PC-3 (cell line): ENCODE data around the gene CLNK. TPM values are rescaled to one million over a fixed set of nuclear protein-coding genes. Genes with fewer than 3 reads are reported as not detected.

Experiments
- ATAC-seq: fragments of 200-7000 bp; cut with Tn5 transposase; 2 replicates; pipeline ENCODE4 v1.9.1; 2020; ENCODE audit warnings: mild to moderate bottlenecking, moderate library complexity
- BruUV-seq: library from RNA; stranded (reverse); fragments of 400-500 nt; replicated peaks from 2 replicates; lab custom pipeline; 2021; lab: Mats Ljungman, UMichigan
- CTCF ChIA-PET: fragments of 300-600 bp; sonication (Branson Sonifier 250); formaldehyde crosslinking; loops from one replicate; lab custom pipeline; 2022; ENCODE audit warnings: antibody characterized with exemption; lab: Charles Lee
- POLR2A ChIA-PET: fragments of 300-600 bp; sonication (Branson Sonifier 250); formaldehyde crosslinking; loops from one replicate; lab custom pipeline; 2022; ENCODE audit warnings: antibody characterized with exemption; ENCODE audit not compliant: unreplicated experiment; lab: Charles Lee
- DNase-seq: peaks from one replicate; pipeline ENCODE4 v3.0.0-alpha.2; 2015
- H2AFZ ChIP-seq: fragments of 300-600 bp; sonication (generic); 2 replicates; pipeline ENCODE4 v1.6.0; 2016; ENCODE audit warnings: antibody characterized with exemption, low read length
- H3F3A ChIP-seq: fragments of 300-600 bp; sonication (generic); one replicate; pipeline ENCODE4 v1.6.0; 2017; ENCODE audit warnings: antibody characterized with exemption, low read length, control low read depth, mild to moderate bottlenecking; ENCODE audit not compliant: unreplicated experiment
- H3K27ac ChIP-seq: fragments of 300-600 bp; sonication (generic); 2 replicates; pipeline ENCODE4 v1.5.1; 2016; ENCODE audit warnings: mild to moderate bottlenecking, low read length
- H3K27me3 ChIP-seq: fragments of 300-600 bp; sonication (generic); 2 replicates; pipeline ENCODE4 v1.6.1; 2016; ENCODE audit warnings: low read length, mixed read lengths
- H3K36me3 ChIP-seq: fragments of 300-600 bp; sonication (generic); 2 replicates; pipeline ENCODE4 v1.6.1; 2016; ENCODE audit warnings: low read depth, mixed run types, low read length, mixed read lengths
- H3K4me1 ChIP-seq: fragments of 300-600 bp; sonication (generic); 2 replicates; pipeline ENCODE4 v1.5.1; 2016; ENCODE audit warnings: low read length; ENCODE audit not compliant: insufficient read depth
- H3K4me2 ChIP-seq: fragments of 300-600 bp; sonication (generic); 2 replicates; pipeline ENCODE4 v1.6.0; 2016; ENCODE audit warnings: low read length
- H3K4me3 ChIP-seq: fragments of 300-600 bp; sonication (generic); 2 replicates; pipeline ENCODE4 v1.5.1; 2016; ENCODE audit warnings: mild to moderate bottlenecking, low read length, mixed read lengths
- H3K79me2 ChIP-seq: fragments of 300-600 bp; sonication (generic); 2 replicates; pipeline ENCODE4 v1.6.1; 2017; ENCODE audit warnings: low read length, mixed read lengths
- H3K9ac ChIP-seq: fragments of 300-600 bp; sonication (generic); 2 replicates; pipeline ENCODE4 v1.6.0; 2016; ENCODE audit warnings: mild to moderate bottlenecking, low read length
- H3K9me2 ChIP-seq: fragments of 300-600 bp; sonication (generic); replicated peaks from 2 replicates; pipeline ENCODE4 v1.6.1; 2016; ENCODE audit warnings: mixed run types, low read length, mixed read lengths
- H3K9me3 ChIP-seq: fragments of 300-600 bp; sonication (generic); 2 replicates; pipeline ENCODE4 v1.6.1; 2016; ENCODE audit warnings: low read length, mixed read lengths
- H4K20me1 ChIP-seq: fragments of 300-600 bp; sonication (generic); 2 replicates; pipeline ENCODE4 v1.6.1; 2016; ENCODE audit warnings: low read length, mixed read lengths
- CTCF ChIP-seq: fragments of 300-600 bp; sonication (generic); conservative IDR thresholded peaks from 2 replicates; pipeline ENCODE4 v1.5.1; 2017; ENCODE audit warnings: antibody characterized with exemption, low read depth, mild to moderate bottlenecking, low read length
- EZH2 ChIP-seq: fragments of 300-600 bp; sonication (generic); IDR thresholded peaks from one replicate; pipeline ENCODE4 v1.6.1; 2017; ENCODE audit warnings: antibody characterized with exemption, mild to moderate bottlenecking, low read length; ENCODE audit not compliant: unreplicated experiment
- EZH2phosphoT487 ChIP-seq: fragments of 300-600 bp; sonication (generic); IDR thresholded peaks from 2 replicates; pipeline ENCODE4 v1.6.1; 2018; ENCODE audit warnings: mild to moderate bottlenecking, antibody characterized with exemption, low read length, borderline replicate concordance
- intact Hi-C: fragments of 100-400 bp; cut with micrococcal nuclease; formaldehyde crosslinking; loops from 2 replicates; pipeline ENCODE4 v1.9.0; 2023
- total RNA-seq: library from RNA; depleted of rRNA; stranded (reverse); fragments of >200 nt; gene quantifications from 2 replicates; pipeline ENCODE4 v1.2.3, GENCODE V29; 2014

CLNK gene
- total RNA-seq, 1 experiment from 2014 or later, result not detected

GRCh38 chr4:10521424-10521823 lies 163.1 kb downstream of the CLNK start:
- ChIA-PET CTCF (no interaction called here), POLR2A (no interaction called here)

DNA sequence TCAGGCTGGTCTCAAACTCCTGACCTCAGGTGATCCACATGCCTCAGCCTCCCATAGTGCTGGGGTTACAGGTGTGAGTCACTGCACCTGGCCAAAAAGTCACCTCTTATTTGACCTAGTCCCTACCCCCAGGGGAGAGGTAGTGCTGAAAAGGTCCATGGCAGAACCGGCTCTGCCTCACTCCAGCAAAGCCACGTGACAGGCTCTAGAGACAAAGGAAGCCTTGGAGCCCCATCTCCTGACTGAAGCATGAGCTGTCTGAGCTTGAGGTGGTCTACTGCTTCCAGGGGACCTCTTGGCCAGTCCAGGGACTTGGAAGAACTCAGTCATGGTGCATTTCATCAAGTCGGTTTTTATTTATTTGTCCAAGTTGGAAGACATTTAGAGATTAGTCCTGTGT lies 174.8 kb downstream of the CLNK start:
- Histone ChIP-seq H3K27me3 (no peaks in the 10 kb centered on the region), H4K20me1 (no peaks in the 10 kb centered on the region), H3K79me2 (no peaks in the 10 kb centered on the region), H2AFZ (no peak overlapping the region), H3K9me3 (no peaks in the 10 kb centered on the region), H3K27ac (no peak overlapping the region), H3K9ac (no peak overlapping the region), H3K36me3 (no peaks in the 10 kb centered on the region), H3K4me3 (no peak overlapping the region), H3K4me1 (no peaks in the 10 kb centered on the region), H3F3A (no peaks in the 10 kb centered on the region), H3K4me2 (no peak overlapping the region), H3K9me2 (no peaks in the 10 kb centered on the region)
- ATAC-seq, result no peak
- POLR2A ChIA-PET, result no interaction called here
- no peak for TF ChIP-seq EZH2phosphoT487
- no peak for DNase-seq
- CTCF ChIA-PET, result no interaction called here
- BruUV-seq, result no TSS peak
- intact Hi-C loops, result no loop called here

More at GRCh38 chr4:10521424-10521823, 163.1 kb downstream of the CLNK start:
- Histone ChIP-seq H3K4me2 (no peak overlapping the region), H3K9ac (no peak overlapping the region), H3K27ac (no peak overlapping the region), H3K9me2 (no peaks in the 10 kb centered on the region), H3K79me2 (no peaks in the 10 kb centered on the region), H3K36me3 (no peaks in the 10 kb centered on the region), H3K4me1 (0 out of 2 replicates have a peak, but pooled peaks cover under 1% of the 10 kb centered on the region), H2AFZ (no peak overlapping the region), H3K27me3 (no peaks in the 10 kb centered on the region), H4K20me1 (no peaks in the 10 kb centered on the region), H3K4me3 (no peak overlapping the region), H3K9me3 (no peaks in the 10 kb centered on the region), H3F3A (no peaks in the 10 kb centered on the region)
- intact Hi-C loops, result no loop called here
- TF ChIP-seq EZH2phosphoT487 (no peak), CTCF (no peak), EZH2 (no peak)
- no peak for DNase-seq
- no peak for ATAC-seq
- BruUV-seq, result no TSS peak

- Histone ChIP-seq H3K27ac (no peak overlapping the region), H3K4me2 (no peak overlapping the region), H3K9me3 (no peaks in the 10 kb centered on the region), H3K9ac (no peak overlapping the region), H3F3A (no peaks in the 10 kb centered on the region), H2AFZ (no peak overlapping the region), H3K4me3 (no peak overlapping the region), H4K20me1 (no peaks in the 10 kb centered on the region), H3K9me2 (no peaks in the 10 kb centered on the region), H3K36me3 (no peaks in the 10 kb centered on the region), H3K79me2 (no peaks in the 10 kb centered on the region), H3K4me1 (no peaks in the 10 kb centered on the region), H3K27me3 (peaks cover 5% of the 10 kb centered on the region; the same call in 1 of the 2 replicates)
- intact Hi-C loops, result no loop called here
- no peak for TF ChIP-seq EZH2phosphoT487
- no peak for TF ChIP-seq EZH2
- TF ChIP-seq CTCF, result no peak
- DNase-seq (no peak), ATAC-seq (no peak)
- BruUV-seq, result no TSS peak
- ChIA-PET POLR2A (no interaction called here), CTCF (no interaction called here)
These were observed 178.5 kb downstream of the CLNK start for GRCh38 chr4:10506077-10506476.
